HEK293T (cell line): Measurements from ENCODE around the gene TJP3.

Experiments
- ARNT ChIP-seq: fragments of 450-650 bp; IDR thresholded peaks from 2 replicates; pipeline ENCODE4 v1.6.1; 2017; ENCODE audit warnings: mild to moderate bottlenecking
- BHLHE40 ChIP-seq: fragments of 450-650 bp; IDR thresholded peaks from 2 replicates; pipeline ENCODE4 v1.6.1; 2016; ENCODE audit warnings: mild to moderate bottlenecking, moderate library complexity, borderline replicate concordance
- ELF4 ChIP-seq: fragments of 450-650 bp; IDR thresholded peaks from 2 replicates; pipeline ENCODE4 v1.6.1; 2017; ENCODE audit warnings: antibody characterized with exemption
- FOXA1 ChIP-seq: fragments of 450-650 bp; IDR thresholded peaks from 2 replicates; pipeline ENCODE4 v1.6.1; 2016; ENCODE audit warnings: mild to moderate bottlenecking
- FOXK2 ChIP-seq: fragments of 450-650 bp; IDR thresholded peaks from 2 replicates; pipeline ENCODE4 v1.6.1; 2016; ENCODE audit warnings: mild to moderate bottlenecking
- FOXM1 ChIP-seq: fragments of 450-650 bp; IDR thresholded peaks from 2 replicates; pipeline ENCODE4 v1.6.1; 2017; ENCODE audit warnings: mild to moderate bottlenecking, borderline replicate concordance
- HDGF ChIP-seq: fragments of 450-650 bp; IDR thresholded peaks from 2 replicates; pipeline ENCODE4 v1.6.1; 2017; ENCODE audit warnings: antibody characterized with exemption, borderline replicate concordance
- SP1 ChIP-seq: fragments of 450-650 bp; IDR thresholded peaks from 2 replicates; pipeline ENCODE4 v1.6.1; 2017
- SUZ12 ChIP-seq: fragments of 450-650 bp; IDR thresholded peaks from 2 replicates; pipeline ENCODE4 v1.6.1; 2016; ENCODE audit warnings: mild to moderate bottlenecking
- TARDBP ChIP-seq: fragments of 450-650 bp; IDR thresholded peaks from 2 replicates; pipeline ENCODE4 v1.6.1; 2016
- ZNF384 ChIP-seq: fragments of 450-650 bp; IDR thresholded peaks from 2 replicates; pipeline ENCODE4 v1.6.1; 2016

- no peak for TF ChIP-seq FOXK2
- TF ChIP-seq FOXM1, result no peak
- TF ChIP-seq SP1, result no peak
- no peak for TF ChIP-seq TARDBP
- TF ChIP-seq BHLHE40, result no peak
- TF ChIP-seq SUZ12, result no peak
- TF ChIP-seq FOXA1, result no peak
- no peak for TF ChIP-seq HDGF
- TF ChIP-seq ELF4, result no peak
- no peak for TF ChIP-seq ZNF384
- TF ChIP-seq ARNT, result no peak
Observed at GRCh38 chr19:3771000-3771905, 63.1 kb downstream of the TJP3 start.
